K562 (cell line): ENCODE data around the gene TAF11. TPM values are rescaled to one million over a fixed set of nuclear protein-coding genes. Genes with fewer than 3 reads are reported as not detected.

ENCODE experiments used
- HIVEP1 ChIP-seq: fragments of 250-450 bp; sonication (Bioruptor Pico); IDR thresholded peaks from 2 replicates; pipeline ENCODE4 v1.4.0; 2020; ENCODE audit warnings: mild to moderate bottlenecking
- HMGN3 ChIP-seq: IDR thresholded peaks from 2 replicates; pipeline ENCODE4 v1.6.1; 2011; ENCODE audit warnings: borderline replicate concordance, low read depth, mild to moderate bottlenecking, mixed read lengths, low read length; ENCODE audit not compliant: insufficient read length; ENCODE audit errors: extremely low read depth
- JUND ChIP-seq, 2 experiments: IDR thresholded peaks; 2 replicates in 1 of 2; 3 replicates in 1 of 2; pipeline ENCODE4 v1.6.1; 2011; ENCODE audit warnings: borderline replicate concordance in 2 of 2, low read depth in 2 of 2, low read length in 2 of 2, improper control_type of control experiment in 1 of 2, missing biosample characterization in 1 of 2, missing genetic modification characterization in 1 of 2, missing genetic modification reagents in 1 of 2
- MAFK ChIP-seq: IDR thresholded peaks from 2 replicates; pipeline ENCODE4 v1.6.1; 2011; ENCODE audit warnings: low read length, improper control_type of control experiment
- MECOM ChIP-seq: fragments of 250-450 bp; sonication (Bioruptor Pico); IDR thresholded peaks from 2 replicates; pipeline ENCODE4 v1.8.0; 2022; ENCODE audit warnings: inconsistent platforms
- NFATC3 ChIP-seq: fragments of 450-650 bp; IDR thresholded peaks from 2 replicates; pipeline ENCODE4 v1.6.1; 2017; ENCODE audit warnings: mild to moderate bottlenecking
- PML ChIP-seq: IDR thresholded peaks from 2 replicates; pipeline ENCODE4 v1.6.1; 2012; ENCODE audit warnings: low read length, inconsistent platforms
- POLR2A ChIP-seq: fragments of 450-650 bp; conservative IDR thresholded peaks from 2 replicates; pipeline ENCODE4 v1.6.1; 2016
- RBFOX2 ChIP-seq: fragments of 200-400 bp; formaldehyde crosslinking; IDR thresholded peaks from 2 replicates; pipeline ENCODE4 v1.6.1; 2017; ENCODE audit warnings: low read depth, mild to moderate bottlenecking, low read length, moderate library complexity
- SETDB1 ChIP-seq: IDR thresholded peaks from one replicate; pipeline ENCODE4 v1.6.1; 2012; ENCODE audit warnings: low read length, control low read depth, inconsistent platforms
- TEAD1 ChIP-seq, 2 experiments: fragments of 450-650 bp in 1 of 2; sonication (generic) in 1 of 2; formaldehyde crosslinking; IDR thresholded peaks; 2 replicates each; pipeline versions ENCODE4 v1.4.0 to v1.8.0; 2020 to 2022; ENCODE audit warnings: mild to moderate bottlenecking in 2 of 2, missing genetic modification reagents in 1 of 2
- polyA plus RNA-seq, 8 experiments: library from polyadenylated mRNA; depleted of rRNA in 4 of 8; stranded (reverse) in 5 of 8; unstranded in 3 of 8; fragments of >200 nt; fragmentation: Nextera tagmentation in 2 of 8; fragmentation: Illumina TruSeq in 1 of 8; extraction: Ambion mirVana in 2 of 8; extraction: Trizol in 1 of 8; gene quantifications; 2 replicates each; pipeline versions ENCODE4 v1.2.1 to v1.2.3, GENCODE V29; 2011 to 2014; ENCODE audit warnings: inconsistent platforms in 1 of 8, missing spikeins in 1 of 8
- total RNA-seq, 7 experiments: library from RNA; depleted of rRNA in 6 of 7; stranded (reverse); fragments of >200 nt in 6 of 7; fragmentation: Illumina TruSeq in 2 of 7; extraction: Trizol in 2 of 7; gene quantifications; 2 replicates each; pipeline versions ENCODE4 v1.2.1 to v1.2.3, GENCODE V29; 2011 to 2021; ENCODE audit warnings: low replicate concordance in 1 of 7
- TF ChIP-seq, protein P1 (sequence below): fragments of 200-800 bp; sonication (Bioruptor generic); IDR thresholded peaks from 2 replicates; pipeline ENCODE4 v1.6.1; 2016; ENCODE audit warnings: missing genetic modification characterization, missing compliant biosample characterization
- TF ChIP-seq, protein P2 (sequence below), 2 experiments: fragments of 450-650 bp; formaldehyde crosslinking in 1 of 2; IDR thresholded peaks; 2 replicates each; pipeline versions ENCODE4 v1.4.0 to v1.6.1; 2014 to 2020; ENCODE audit warnings: mild to moderate bottlenecking in 2 of 2, borderline replicate concordance in 1 of 2, low read depth in 1 of 2

TAF11 gene
- total and polyA plus RNA-seq, 9 of the 15 experiments (the other 6 are each of a cell fraction or from before 2014, with no cell fraction given), result 40.9 to 91.9 (median 71.9) TPM

DNA sequence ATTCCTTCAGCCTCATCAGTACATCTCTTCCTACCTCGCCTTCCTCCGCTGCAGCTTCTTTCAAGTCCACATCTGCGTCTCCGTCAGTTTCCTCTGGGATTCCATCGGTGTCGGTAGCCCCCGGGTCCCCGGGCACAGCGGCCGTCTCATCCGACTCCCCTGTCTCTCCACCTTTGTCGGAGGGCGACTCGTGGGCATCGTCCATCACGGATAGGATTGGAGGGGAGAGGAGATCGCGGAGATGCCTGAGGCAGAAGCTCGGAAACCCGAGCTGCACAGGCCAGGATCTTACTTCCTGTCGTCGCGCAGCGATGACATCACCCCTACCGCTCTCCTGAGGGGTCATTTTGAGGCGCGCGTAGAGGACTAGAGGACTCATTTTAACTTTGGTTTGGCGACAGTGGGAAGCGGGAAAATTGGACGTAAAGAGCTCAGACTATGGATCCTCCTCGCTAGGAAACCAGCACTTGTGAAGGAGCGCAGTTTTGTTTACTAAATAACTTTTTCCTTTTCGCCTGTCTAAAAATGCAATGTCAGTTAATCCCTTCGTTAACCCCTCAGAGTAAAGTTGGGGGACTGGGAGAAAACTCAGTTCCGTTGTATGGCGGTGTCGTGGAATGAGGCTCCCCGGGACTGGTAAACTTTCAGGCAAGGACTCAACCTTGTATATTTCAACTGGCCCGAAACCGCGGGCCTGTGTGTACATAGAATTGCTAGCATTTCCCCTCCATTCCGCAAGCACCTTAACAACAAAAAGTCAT is at the start of gene TAF11 (continued):
- TF ChIP-seq, protein P1, sequence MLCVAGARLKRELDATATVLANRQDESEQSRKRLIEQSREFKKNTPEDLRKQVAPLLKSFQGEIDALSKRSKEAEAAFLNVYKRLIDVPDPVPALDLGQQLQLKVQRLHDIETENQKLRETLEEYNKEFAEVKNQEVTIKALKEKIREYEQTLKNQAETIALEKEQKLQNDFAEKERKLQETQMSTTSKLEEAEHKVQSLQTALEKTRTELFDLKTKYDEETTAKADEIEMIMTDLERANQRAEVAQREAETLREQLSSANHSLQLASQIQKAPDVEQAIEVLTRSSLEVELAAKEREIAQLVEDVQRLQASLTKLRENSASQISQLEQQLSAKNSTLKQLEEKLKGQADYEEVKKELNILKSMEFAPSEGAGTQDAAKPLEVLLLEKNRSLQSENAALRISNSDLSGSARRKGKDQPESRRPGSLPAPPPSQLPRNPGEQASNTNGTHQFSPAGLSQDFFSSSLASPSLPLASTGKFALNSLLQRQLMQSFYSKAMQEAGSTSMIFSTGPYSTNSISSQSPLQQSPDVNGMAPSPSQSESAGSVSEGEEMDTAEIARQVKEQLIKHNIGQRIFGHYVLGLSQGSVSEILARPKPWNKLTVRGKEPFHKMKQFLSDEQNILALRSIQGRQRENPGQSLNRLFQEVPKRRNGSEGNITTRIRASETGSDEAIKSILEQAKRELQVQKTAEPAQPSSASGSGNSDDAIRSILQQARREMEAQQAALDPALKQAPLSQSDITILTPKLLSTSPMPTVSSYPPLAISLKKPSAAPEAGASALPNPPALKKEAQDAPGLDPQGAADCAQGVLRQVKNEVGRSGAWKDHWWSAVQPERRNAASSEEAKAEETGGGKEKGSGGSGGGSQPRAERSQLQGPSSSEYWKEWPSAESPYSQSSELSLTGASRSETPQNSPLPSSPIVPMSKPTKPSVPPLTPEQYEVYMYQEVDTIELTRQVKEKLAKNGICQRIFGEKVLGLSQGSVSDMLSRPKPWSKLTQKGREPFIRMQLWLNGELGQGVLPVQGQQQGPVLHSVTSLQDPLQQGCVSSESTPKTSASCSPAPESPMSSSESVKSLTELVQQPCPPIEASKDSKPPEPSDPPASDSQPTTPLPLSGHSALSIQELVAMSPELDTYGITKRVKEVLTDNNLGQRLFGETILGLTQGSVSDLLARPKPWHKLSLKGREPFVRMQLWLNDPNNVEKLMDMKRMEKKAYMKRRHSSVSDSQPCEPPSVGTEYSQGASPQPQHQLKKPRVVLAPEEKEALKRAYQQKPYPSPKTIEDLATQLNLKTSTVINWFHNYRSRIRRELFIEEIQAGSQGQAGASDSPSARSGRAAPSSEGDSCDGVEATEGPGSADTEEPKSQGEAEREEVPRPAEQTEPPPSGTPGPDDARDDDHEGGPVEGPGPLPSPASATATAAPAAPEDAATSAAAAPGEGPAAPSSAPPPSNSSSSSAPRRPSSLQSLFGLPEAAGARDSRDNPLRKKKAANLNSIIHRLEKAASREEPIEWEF (CRISPR knock-in tag), result no peak
- TF ChIP-seq TEAD1 (CRISPR knock-in tag; IDR thresholded peaks at IDR 0.05) (0 out of 4 replicates have a peak, but pooled peaks of 1 of the 2 experiments have one; percentile 75), POLR2A (peak; percentile 98), RBFOX2 (peak; percentile 89), NFATC3 (no peak; the same call in 1 of the 2 replicates), JUND (IDR thresholded peaks at IDR 0.05; ENCODE audit: borderline replicate concordance, low read depth, low read length) (peak; percentile 91), JUND (tag; IDR thresholded peaks at IDR 0.05; ENCODE audit: borderline replicate concordance, low read depth, low read length) (peak; percentile 93), PML (peak; percentile 92), HMGN3 (no peak), HIVEP1 (CRISPR knock-in tag) (no peak), MAFK (no peak), MECOM (CRISPR knock-in tag) (no peak), SETDB1 (peak; percentile 41)
- TF ChIP-seq, protein P2, sequence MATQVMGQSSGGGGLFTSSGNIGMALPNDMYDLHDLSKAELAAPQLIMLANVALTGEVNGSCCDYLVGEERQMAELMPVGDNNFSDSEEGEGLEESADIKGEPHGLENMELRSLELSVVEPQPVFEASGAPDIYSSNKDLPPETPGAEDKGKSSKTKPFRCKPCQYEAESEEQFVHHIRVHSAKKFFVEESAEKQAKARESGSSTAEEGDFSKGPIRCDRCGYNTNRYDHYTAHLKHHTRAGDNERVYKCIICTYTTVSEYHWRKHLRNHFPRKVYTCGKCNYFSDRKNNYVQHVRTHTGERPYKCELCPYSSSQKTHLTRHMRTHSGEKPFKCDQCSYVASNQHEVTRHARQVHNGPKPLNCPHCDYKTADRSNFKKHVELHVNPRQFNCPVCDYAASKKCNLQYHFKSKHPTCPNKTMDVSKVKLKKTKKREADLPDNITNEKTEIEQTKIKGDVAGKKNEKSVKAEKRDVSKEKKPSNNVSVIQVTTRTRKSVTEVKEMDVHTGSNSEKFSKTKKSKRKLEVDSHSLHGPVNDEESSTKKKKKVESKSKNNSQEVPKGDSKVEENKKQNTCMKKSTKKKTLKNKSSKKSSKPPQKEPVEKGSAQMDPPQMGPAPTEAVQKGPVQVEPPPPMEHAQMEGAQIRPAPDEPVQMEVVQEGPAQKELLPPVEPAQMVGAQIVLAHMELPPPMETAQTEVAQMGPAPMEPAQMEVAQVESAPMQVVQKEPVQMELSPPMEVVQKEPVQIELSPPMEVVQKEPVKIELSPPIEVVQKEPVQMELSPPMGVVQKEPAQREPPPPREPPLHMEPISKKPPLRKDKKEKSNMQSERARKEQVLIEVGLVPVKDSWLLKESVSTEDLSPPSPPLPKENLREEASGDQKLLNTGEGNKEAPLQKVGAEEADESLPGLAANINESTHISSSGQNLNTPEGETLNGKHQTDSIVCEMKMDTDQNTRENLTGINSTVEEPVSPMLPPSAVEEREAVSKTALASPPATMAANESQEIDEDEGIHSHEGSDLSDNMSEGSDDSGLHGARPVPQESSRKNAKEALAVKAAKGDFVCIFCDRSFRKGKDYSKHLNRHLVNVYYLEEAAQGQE (IDR thresholded peaks at IDR 0.05; ENCODE audit: borderline replicate concordance), result peak; percentile 11; the same call in 1 of the 2 replicates
- TF ChIP-seq, protein P2 (CRISPR knock-in tag; IDR thresholded peaks at IDR 0.05; ENCODE audit: low read depth), result peak; percentile 60; the same call in 1 of the 2 replicates
